Neural cell (in vitro differentiated cells): ENCODE measurements around the gene TNS1.

Source experiments
- CTCF ChIP-seq: fragments of 450-650 bp; IDR thresholded peaks from 2 replicates; pipeline ENCODE4 v1.5.1; 2014; ENCODE audit warnings: antibody characterized with exemption, mild to moderate bottlenecking, moderate library complexity; ENCODE audit not compliant: poor library complexity, severe bottlenecking
- POLR2AphosphoS5 ChIP-seq: IDR thresholded peaks from 2 replicates; pipeline ENCODE4 v1.6.1; 2012
- REST ChIP-seq: IDR thresholded peaks from 2 replicates; pipeline ENCODE4 v1.6.1; 2012; ENCODE audit warnings: borderline replicate concordance

DNA sequence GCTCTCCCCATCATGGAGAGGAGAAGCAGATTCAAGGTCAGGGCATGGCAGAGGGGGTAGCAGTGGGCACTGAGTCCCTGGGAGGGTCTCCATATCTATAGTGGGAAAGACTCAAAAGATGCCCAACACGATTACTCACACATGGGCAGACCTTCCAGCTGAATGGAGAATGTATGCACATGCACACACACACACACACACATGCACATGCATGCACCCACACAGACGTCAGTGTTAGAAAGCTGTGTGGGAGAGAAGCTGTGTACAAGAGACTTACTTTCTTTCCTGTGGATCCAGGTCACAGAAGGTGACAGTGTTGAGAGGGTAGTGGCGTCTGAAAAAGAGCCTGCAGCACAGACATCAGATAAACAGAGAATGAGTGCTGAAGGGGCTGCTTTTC is 194.5 kb downstream of the TNS1 start:
- no peak for TF ChIP-seq CTCF
- TF ChIP-seq POLR2AphosphoS5, result no peak
- TF ChIP-seq REST, result no peak
